ENCODE measurements around the gene P2RY8.

The P2RY8 gene

DNA sequence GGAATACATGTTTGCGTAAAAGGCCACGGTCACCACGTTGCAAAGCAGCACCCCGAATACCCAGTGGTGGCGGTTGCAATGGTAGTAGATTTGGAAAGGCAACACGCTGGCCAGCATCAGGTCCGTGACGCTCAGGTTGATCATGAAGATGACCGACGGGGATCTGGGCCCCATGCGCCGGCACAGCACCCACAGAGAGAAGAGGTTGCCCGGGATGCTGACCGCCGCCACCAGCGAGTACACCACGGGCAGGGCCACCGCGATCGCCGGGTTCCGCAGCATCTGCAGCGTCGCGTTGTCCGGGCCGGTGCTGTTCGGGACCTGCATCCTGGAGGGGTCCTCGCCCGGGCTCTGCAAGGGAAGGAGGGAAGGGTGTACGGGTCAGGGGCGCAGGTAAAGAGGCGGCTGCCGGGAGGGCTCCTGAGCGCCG, 70.7 kb downstream of the P2RY8 start:
- no peak for DNase-seq (ENCODE audit: low read depth)
- H3K4me3 ChIP-seq (ENCODE audit: control insufficient read depth, low read depth, low read length) = no peak overlapping the region
- TF ChIP-seq, protein P1, sequence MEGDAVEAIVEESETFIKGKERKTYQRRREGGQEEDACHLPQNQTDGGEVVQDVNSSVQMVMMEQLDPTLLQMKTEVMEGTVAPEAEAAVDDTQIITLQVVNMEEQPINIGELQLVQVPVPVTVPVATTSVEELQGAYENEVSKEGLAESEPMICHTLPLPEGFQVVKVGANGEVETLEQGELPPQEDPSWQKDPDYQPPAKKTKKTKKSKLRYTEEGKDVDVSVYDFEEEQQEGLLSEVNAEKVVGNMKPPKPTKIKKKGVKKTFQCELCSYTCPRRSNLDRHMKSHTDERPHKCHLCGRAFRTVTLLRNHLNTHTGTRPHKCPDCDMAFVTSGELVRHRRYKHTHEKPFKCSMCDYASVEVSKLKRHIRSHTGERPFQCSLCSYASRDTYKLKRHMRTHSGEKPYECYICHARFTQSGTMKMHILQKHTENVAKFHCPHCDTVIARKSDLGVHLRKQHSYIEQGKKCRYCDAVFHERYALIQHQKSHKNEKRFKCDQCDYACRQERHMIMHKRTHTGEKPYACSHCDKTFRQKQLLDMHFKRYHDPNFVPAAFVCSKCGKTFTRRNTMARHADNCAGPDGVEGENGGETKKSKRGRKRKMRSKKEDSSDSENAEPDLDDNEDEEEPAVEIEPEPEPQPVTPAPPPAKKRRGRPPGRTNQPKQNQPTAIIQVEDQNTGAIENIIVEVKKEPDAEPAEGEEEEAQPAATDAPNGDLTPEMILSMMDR (IDR thresholded peaks at IDR 0.05; ENCODE audit: control insufficient read depth, insufficient read depth, low read depth, low read length, missing control alignments) = no peak

DNA sequence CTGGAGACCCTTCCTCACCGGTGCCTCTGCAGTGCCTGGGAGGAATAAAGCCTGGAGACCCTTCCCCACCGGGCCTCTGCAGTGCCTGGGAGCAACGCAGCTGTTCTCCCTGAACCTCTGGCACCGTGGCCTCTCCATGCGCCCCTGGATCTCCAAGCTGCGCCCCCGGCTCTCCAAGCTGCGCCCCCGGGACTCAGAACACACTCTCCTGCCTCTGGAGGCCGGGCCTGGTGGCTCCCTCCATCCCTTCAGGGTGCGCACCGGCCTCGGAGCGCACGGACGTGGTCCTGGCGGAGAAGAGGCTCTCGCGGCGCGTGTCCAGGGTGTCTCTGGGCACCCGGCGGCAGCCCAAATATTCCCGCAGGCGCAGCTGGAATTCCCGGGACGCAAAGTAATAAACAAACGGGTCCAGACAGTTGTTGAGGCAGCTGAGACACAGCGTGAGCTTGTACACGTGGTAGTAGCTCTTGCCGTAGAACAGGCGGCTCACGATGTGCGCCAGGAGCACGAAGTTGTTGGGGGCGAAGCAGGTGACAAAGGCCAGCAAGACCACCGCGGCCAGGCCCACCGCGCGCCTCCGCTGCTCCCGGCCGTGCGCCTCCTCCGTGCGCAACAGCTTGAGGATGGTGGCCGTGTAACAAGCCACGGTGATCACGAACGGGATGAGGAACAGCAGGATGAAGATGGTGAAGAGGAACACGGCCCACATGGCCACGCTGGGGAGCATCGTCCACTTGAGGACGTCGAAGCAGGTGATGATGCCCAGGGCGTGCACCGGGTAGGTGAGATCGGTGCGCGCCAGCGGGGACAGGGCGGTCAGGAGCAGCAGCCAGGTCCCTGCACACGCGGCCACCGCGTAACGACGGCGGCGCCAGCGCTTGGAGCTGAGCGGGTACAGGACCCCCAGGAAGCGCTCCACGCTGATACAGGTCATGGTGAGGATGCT, 71.4 kb downstream of the P2RY8 start:
- TF ChIP-seq, protein P1 (IDR thresholded peaks at IDR 0.05; ENCODE audit: control insufficient read depth, insufficient read depth, low read depth, low read length, missing control alignments) = no peak
- DNase-seq (ENCODE audit: low read depth) = no peak
- H3K4me3 ChIP-seq (ENCODE audit: control insufficient read depth, low read depth, low read length) = no peak overlapping the region

DNA sequence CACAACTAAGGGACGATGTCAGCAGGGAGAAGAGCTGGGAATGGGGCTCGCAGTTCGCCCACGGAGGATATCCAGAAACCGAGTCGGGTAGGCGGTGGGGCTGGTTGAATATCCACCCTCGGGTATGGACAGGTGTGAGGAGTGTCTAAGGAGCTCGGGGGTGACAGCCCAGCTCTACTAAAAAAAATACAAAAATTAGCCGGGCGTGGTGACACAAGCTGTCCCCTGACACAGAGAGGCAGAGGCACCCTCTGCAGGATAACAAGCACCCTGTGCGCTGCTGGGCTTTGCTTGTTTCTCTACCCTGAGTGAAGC, 72.1 kb downstream of the P2RY8 start:
- no peak for DNase-seq (ENCODE audit: low read depth)
- TF ChIP-seq, protein P1 (IDR thresholded peaks at IDR 0.05; ENCODE audit: control insufficient read depth, insufficient read depth, low read depth, low read length, missing control alignments) = no peak
- no peak overlapping the region for H3K4me3 ChIP-seq (ENCODE audit: control insufficient read depth, low read depth, low read length)

DNA sequence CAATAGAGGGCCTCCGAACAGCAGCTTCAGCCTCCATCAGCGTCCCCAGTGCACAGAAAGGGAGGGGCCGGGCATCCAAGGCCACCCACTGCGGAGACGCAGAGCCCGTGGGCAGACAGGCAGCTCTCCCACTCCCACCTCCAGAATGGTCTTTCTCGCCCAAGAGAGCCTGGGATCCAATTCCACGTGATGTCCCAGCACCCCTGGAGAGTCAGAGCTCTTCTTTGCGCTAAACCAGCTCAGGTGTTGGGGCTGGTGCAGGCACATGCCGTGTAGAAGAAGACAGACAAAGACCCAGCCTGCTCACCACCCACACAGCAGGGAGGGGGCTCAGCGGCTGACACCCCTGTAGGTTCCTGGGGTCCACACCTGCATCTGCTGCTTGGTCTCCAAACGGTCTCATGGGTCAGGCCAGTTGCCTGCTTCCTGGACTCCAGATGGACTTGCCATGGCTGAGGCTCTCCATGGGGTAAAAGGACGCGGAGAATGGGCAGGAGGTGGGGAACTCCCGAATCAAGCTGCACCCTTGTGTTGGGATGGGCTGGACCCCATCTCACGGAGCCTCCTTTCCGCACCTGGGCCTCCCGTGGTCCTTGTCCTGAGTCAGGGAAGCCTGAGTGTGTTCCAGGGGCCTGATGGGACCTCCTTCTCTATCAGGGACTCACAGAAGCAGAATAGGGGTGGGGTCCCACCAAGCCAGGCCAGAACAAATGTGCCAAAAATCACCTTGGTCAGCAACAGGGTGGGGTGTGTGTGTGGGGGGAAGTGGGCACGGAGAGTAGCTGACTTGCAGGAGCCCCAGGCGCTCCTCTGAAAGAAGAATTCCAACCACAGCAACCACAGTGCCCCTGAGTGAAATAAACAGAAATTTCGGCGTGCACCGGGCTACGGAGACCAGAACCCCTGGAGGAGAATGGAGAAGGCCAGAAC, 72.7 kb downstream of the P2RY8 start:
- no peak overlapping the region for H3K4me3 ChIP-seq (ENCODE audit: control insufficient read depth, low read depth, low read length)
- TF ChIP-seq, protein P1 (IDR thresholded peaks at IDR 0.05; ENCODE audit: control insufficient read depth, insufficient read depth, low read depth, low read length, missing control alignments) = no peak
- no peak for DNase-seq (ENCODE audit: low read depth)

DNA sequence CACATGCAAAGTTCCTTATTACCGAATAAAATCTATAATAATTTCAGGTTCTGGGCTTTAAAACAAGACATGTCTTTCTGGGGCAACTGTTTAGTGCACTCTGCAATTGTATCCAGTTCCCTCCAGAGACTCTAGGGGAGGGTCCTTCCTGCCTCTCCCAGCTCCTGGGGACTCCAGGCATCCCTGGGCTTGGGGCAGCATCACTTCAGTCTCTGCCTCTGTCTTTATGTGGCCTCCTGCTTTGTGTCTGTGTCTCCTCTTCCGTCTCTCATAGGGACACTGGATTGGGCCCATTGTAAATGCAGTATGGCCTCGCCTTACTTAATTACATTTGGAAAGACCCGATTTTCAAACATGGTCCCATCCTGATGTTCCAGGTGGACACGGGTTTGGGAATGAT, 73.4 kb downstream of the P2RY8 start:
- DNase-seq (ENCODE audit: low read depth) = no peak
- TF ChIP-seq, protein P1 (IDR thresholded peaks at IDR 0.05; ENCODE audit: control insufficient read depth, insufficient read depth, low read depth, low read length, missing control alignments) = no peak

DNA sequence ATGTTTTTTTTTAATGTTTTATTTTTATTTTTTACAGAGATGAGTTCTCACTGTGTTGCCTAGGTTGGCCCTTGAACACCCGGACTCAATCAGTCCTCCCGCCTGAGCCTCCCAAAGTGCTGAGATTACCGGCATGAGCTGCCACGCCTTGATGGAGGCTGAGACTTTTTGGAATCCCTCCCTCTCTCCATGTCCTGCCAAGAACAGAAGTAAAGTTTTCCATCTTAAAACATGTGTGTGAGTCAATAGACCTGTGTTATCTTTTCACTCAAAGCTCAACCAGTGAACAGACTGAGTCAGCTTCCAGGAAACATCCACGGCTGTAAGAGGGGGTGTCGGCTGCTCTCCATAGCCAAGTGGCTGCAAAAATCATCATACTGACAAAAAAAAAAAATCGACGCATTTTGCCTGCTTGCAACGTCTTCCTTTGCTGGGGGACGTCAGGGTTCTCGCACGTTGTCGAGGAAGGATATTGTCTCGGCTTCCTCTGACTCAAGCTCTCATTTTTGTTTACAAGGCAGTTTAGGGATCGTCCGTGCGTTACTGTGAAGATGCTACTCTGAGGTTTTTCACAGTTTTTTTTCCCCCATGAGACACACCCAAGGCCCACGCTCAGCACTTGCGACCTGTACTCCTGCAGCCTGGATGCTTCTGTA, 74.3 kb downstream of the P2RY8 start:
- peak; percentile 51 for DNase-seq (ENCODE audit: low read depth)
- TF ChIP-seq, protein P1 (IDR thresholded peaks at IDR 0.05; ENCODE audit: control insufficient read depth, insufficient read depth, low read depth, low read length, missing control alignments) = no peak
- H3K4me3 ChIP-seq (ENCODE audit: control insufficient read depth, low read depth, low read length) = no peak overlapping the region

More for the DNA sequence above, 73.4 kb downstream of the P2RY8 start:
- no peak overlapping the region for H3K4me3 ChIP-seq (ENCODE audit: control insufficient read depth, low read depth, low read length)
